Measurements from ENCODE around the gene MUC4.
A peak's percentile ranks its signal among the peaks of the same experiment; 100 is the strongest.

MUC4 gene

GRCh38 chr3:195698325-195698646, 113.4 kb downstream of the MUC4 start:
- TF ChIP-seq CTCF (IDR thresholded peaks at IDR 0.05; ENCODE audit: low read depth, low read length, missing control alignments), result no peak
- in situ Hi-C loops (cut with HindIII; ENCODE audit: low pct_ligation_motif_present, low sequenced_read_pairs), result no loop called here
- peak overlapping the region; percentile 42 for H3K27ac ChIP-seq

GRCh38 chr3:195697582-195698324, 114.0 kb downstream of the MUC4 start:
- H3K27ac ChIP-seq, result peak overlapping the region; percentile 42
- no peak for TF ChIP-seq CTCF (IDR thresholded peaks at IDR 0.05; ENCODE audit: low read depth, low read length, missing control alignments)
- in situ Hi-C loops (cut with HindIII; ENCODE audit: low pct_ligation_motif_present, low sequenced_read_pairs), result no loop called here
- H3K27me3 ChIP-seq (replicated peaks), result no peaks in the 10 kb centered on the region
- H3K4me3 ChIP-seq (ENCODE audit: low read depth, low read length), result no peak overlapping the region
- peaks cover 8% of the 10 kb centered on the region for H3K36me3 ChIP-seq (replicated peaks)
- peak; percentile 93 for DNase-seq

More at GRCh38 chr3:195698325-195698646, 113.4 kb downstream of the MUC4 start:
- H3K27me3 ChIP-seq (replicated peaks), result no peaks in the 10 kb centered on the region
- DNase-seq, result no peak
- no peak overlapping the region for H3K4me3 ChIP-seq (ENCODE audit: low read depth, low read length)
- peaks cover 7% of the 10 kb centered on the region for H3K36me3 ChIP-seq (replicated peaks)
